K562 (cell line): ENCODE data around the gene ALDH16A1. TPM values are rescaled to one million over a fixed set of nuclear protein-coding genes. Genes with fewer than 3 reads are reported as not detected.

ENCODE experiments used
- ARHGAP35 ChIP-seq: fragments of 450-650 bp; IDR thresholded peaks from 2 replicates; pipeline ENCODE4 v1.6.1; 2018; ENCODE audit not compliant: partially characterized antibody
- BRCA1 ChIP-seq, 2 experiments: fragments of 450-650 bp in 1 of 2; sonication (generic) in 1 of 2; formaldehyde crosslinking in 1 of 2; IDR thresholded peaks; 2 replicates each; pipeline versions ENCODE4 v1.5.0 to v1.6.1; 2017 to 2020; ENCODE audit warnings: mild to moderate bottlenecking in 1 of 2, missing genetic modification reagents in 1 of 2
- ELF2 ChIP-seq: fragments of 250-450 bp; sonication (Bioruptor Pico); IDR thresholded peaks from 2 replicates; pipeline ENCODE4 v1.5.0; 2021; ENCODE audit warnings: mild to moderate bottlenecking
- EZH2 ChIP-seq: IDR thresholded peaks from 2 replicates; pipeline ENCODE4 v1.6.1; 2012; ENCODE audit warnings: low read depth, mild to moderate bottlenecking, inconsistent platforms, low read length, borderline replicate concordance
- GTF2A2 ChIP-seq: IDR thresholded peaks from 2 replicates; pipeline ENCODE4 v1.6.1; 2016; ENCODE audit warnings: mild to moderate bottlenecking, missing genetic modification characterization, missing compliant biosample characterization
- HSF4 ChIP-seq: fragments of 250-450 bp; sonication (Bioruptor Pico); IDR thresholded peaks from 2 replicates; pipeline ENCODE4 v2.1.2; 2022; ENCODE audit warnings: mild to moderate bottlenecking, moderate library complexity, borderline replicate concordance
- IRF9 ChIP-seq: fragments of 450-650 bp; IDR thresholded peaks from 2 replicates; pipeline ENCODE4 v1.6.1; 2016; ENCODE audit warnings: missing biosample characterization, missing genetic modification characterization
- KAT8 ChIP-seq: fragments of 450-650 bp; IDR thresholded peaks from 2 replicates; pipeline ENCODE4 v1.6.1; 2016; ENCODE audit warnings: low read depth, mild to moderate bottlenecking
- MYBL2 ChIP-seq, 2 experiments: fragments of 450-650 bp in 1 of 2; sonication (generic) in 1 of 2; formaldehyde crosslinking in 1 of 2; IDR thresholded peaks; 2 replicates each; pipeline versions ENCODE4 v1.6.1 to v1.8.1; 2017 to 2022; ENCODE audit warnings: borderline replicate concordance in 1 of 2, inconsistent platforms in 1 of 2, low read depth in 1 of 2, mild to moderate bottlenecking in 1 of 2, missing genetic modification reagents in 1 of 2, moderate library complexity in 1 of 2
- PCBP1 ChIP-seq: fragments of 200-400 bp; formaldehyde crosslinking; IDR thresholded peaks from 2 replicates; pipeline ENCODE4 v1.6.1; 2018; ENCODE audit warnings: mild to moderate bottlenecking, low read depth, low read length; ENCODE audit not compliant: poor library complexity, severe bottlenecking
- PRMT5 ChIP-seq: sonication (generic); formaldehyde crosslinking; IDR thresholded peaks from 2 replicates; pipeline ENCODE4 v1.5.0; 2020; ENCODE audit warnings: missing genetic modification reagents
- PYGO2 ChIP-seq: fragments of 450-650 bp; IDR thresholded peaks from 2 replicates; pipeline ENCODE4 v1.6.1; 2016; ENCODE audit warnings: mild to moderate bottlenecking, missing genetic modification characterization, moderate library complexity, missing compliant biosample characterization
- RBFOX2 ChIP-seq: fragments of 200-400 bp; formaldehyde crosslinking; IDR thresholded peaks from 2 replicates; pipeline ENCODE4 v1.6.1; 2017; ENCODE audit warnings: low read depth, mild to moderate bottlenecking, low read length, moderate library complexity
- SIN3B ChIP-seq: fragments of 450-650 bp; IDR thresholded peaks from 2 replicates; pipeline ENCODE4 v1.6.1; 2017; ENCODE audit warnings: low read depth, mild to moderate bottlenecking, moderate library complexity
- TSC22D4 ChIP-seq: fragments of 450-650 bp; IDR thresholded peaks from 2 replicates; pipeline ENCODE4 v1.6.1; 2016; ENCODE audit warnings: missing genetic modification characterization, missing biosample characterization, control low read depth
- ZBTB17 ChIP-seq: fragments of 450-650 bp; formaldehyde crosslinking; IDR thresholded peaks from 2 replicates; pipeline ENCODE4 v1.4.0; 2020; ENCODE audit warnings: mild to moderate bottlenecking
- ZNF184 ChIP-seq: sonication (generic); formaldehyde crosslinking; IDR thresholded peaks from 2 replicates; pipeline ENCODE4 v1.5.0; 2020; ENCODE audit warnings: missing genetic modification reagents
- ZNF699 ChIP-seq: fragments of 250-450 bp; sonication (Bioruptor Pico); IDR thresholded peaks from 2 replicates; pipeline ENCODE4 v1.8.0; 2021; ENCODE audit warnings: mild to moderate bottlenecking, moderate library complexity; ENCODE audit not compliant: insufficient replicate concordance
- polyA plus RNA-seq, 8 experiments: library from polyadenylated mRNA; depleted of rRNA in 4 of 8; stranded (reverse) in 5 of 8; unstranded in 3 of 8; fragments of >200 nt; fragmentation: Nextera tagmentation in 2 of 8; fragmentation: Illumina TruSeq in 1 of 8; extraction: Ambion mirVana in 2 of 8; extraction: Trizol in 1 of 8; gene quantifications; 2 replicates each; pipeline versions ENCODE4 v1.2.1 to v1.2.3, GENCODE V29; 2011 to 2014; ENCODE audit warnings: inconsistent platforms in 1 of 8, missing spikeins in 1 of 8
- total RNA-seq, 7 experiments: library from RNA; depleted of rRNA in 6 of 7; stranded (reverse); fragments of >200 nt in 6 of 7; fragmentation: Illumina TruSeq in 2 of 7; extraction: Trizol in 2 of 7; gene quantifications; 2 replicates each; pipeline versions ENCODE4 v1.2.1 to v1.2.3, GENCODE V29; 2011 to 2021; ENCODE audit warnings: low replicate concordance in 1 of 7

The ALDH16A1 gene
- total and polyA plus RNA-seq, 9 of the 15 experiments (the other 6 are each of a cell fraction or from before 2014, with no cell fraction given), result 2.2 to 52.2 (median 7.6) TPM

GRCh38 chr19:49453013-49453756 lies at the start of gene ALDH16A1 (continued):
- no peak for TF ChIP-seq GTF2A2
- TF ChIP-seq PYGO2, result no peak
- no peak for TF ChIP-seq PCBP1
- peak; percentile 33; the same call in 1 of the 2 replicates for TF ChIP-seq ZBTB17 (CRISPR knock-in tag)
- no peak for TF ChIP-seq EZH2
- no peak for TF ChIP-seq ARHGAP35
- TF ChIP-seq SIN3B, result 0 out of 2 replicates have a peak, but pooled peaks have one; percentile 31
- TF ChIP-seq PRMT5 (CRISPR knock-in tag), result no peak
- TF ChIP-seq HSF4 (CRISPR knock-in tag), result no peak
- TF ChIP-seq ZNF184 (CRISPR knock-in tag), result no peak
- TF ChIP-seq MYBL2 (IDR thresholded peaks at IDR 0.05; ENCODE audit: low read depth), result no peak
- no peak for TF ChIP-seq MYBL2 (CRISPR knock-in tag; IDR thresholded peaks at IDR 0.05; ENCODE audit: borderline replicate concordance)
- TF ChIP-seq KAT8, result no peak
- peak; percentile 97 for TF ChIP-seq RBFOX2
- no peak for TF ChIP-seq ZNF699 (CRISPR knock-in tag)
- no peak for TF ChIP-seq TSC22D4 (tag)
- no peak for TF ChIP-seq IRF9
- no peak for TF ChIP-seq BRCA1 (IDR thresholded peaks at IDR 0.05)
- TF ChIP-seq BRCA1 (CRISPR knock-in tag; IDR thresholded peaks at IDR 0.05), result no peak
- TF ChIP-seq ELF2, result peak; percentile 33; the same call in 1 of the 2 replicates
